ENCODE results near the gene SMIM34.

Gene SMIM34

DNA sequence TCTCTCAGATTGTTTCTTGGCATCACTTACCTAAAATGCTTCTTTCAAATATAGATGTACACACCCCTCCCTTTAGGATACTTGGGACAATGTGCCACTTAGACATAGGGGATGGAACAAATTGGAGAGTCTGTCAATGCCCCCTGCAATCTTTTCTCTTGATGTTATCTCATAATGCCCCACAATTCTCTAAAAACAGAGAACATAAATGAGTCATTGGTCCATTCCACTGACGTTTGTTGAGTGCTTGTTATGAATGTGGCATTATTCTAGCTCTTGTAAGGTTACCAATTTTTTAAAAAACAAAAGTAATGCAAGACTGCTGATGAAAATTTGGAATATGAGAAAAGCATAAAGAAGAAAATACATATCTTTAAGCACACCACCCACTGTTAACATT, 54.0 kb downstream of the SMIM34 start:
- no peak for DNase-seq

All from stimulated activated CD4-positive, alpha-beta T cell treated with anti-CD3 and anti-CD28 coated beads, Interleukin-2, amount 100 ng/mL, for 24 hours (primary cell).